ENCODE measurements around the gene C3orf18.

- TF ChIP-seq CTCF (IDR thresholded peaks at IDR 0.05) (no peak), POLR2A (IDR thresholded peaks at IDR 0.05) (no peak)
Measured at GRCh38 chr3:50521572-50521971, 46.0 kb downstream of the C3orf18 start.

Measured in testis (tissue), 2 donors.